IMR-90 (cell line): ENCODE measurements around the gene MRPL17. TPM values are rescaled to one million over a fixed set of nuclear protein-coding genes. Genes with fewer than 3 reads are reported as not detected.

ENCODE experiments used
- ATAC-seq: fragments of 200-7000 bp; cut with Tn5 transposase; 2 replicates; pipeline ENCODE4 v1.9.1; 2020; ENCODE audit warnings: low read depth, mild to moderate bottlenecking, moderate library complexity
- Bru-seq: library from RNA; stranded (reverse); fragments of 400-500 nt; gene quantifications from one replicate; lab custom pipeline; 2021; lab: Mats Ljungman, UMichigan
- BruChase-seq, 2 experiments: library from RNA; stranded (reverse); fragments of 400-500 nt; gene quantifications; one replicate each; lab custom pipeline; 2021; lab: Mats Ljungman, UMichigan
- BruUV-seq: library from RNA; stranded (reverse); fragments of 400-500 nt; replicated peaks from 2 replicates; lab custom pipeline; 2021; lab: Mats Ljungman, UMichigan
- CTCF ChIA-PET: fragments of 300-600 bp; formaldehyde crosslinking; extraction: SDS; loops from one replicate; lab custom pipeline; 2021; ENCODE audit warnings: antibody characterized with exemption; lab: Yijun Ruan, JAX
- POLR2A ChIA-PET: fragments of 300-600 bp; sonication (Branson Sonifier 250); formaldehyde crosslinking; loops from one replicate; lab custom pipeline; 2022; ENCODE audit warnings: antibody characterized with exemption; ENCODE audit not compliant: unreplicated experiment; lab: Charles Lee
- DNase-seq: peaks from one replicate; pipeline ENCODE4 v3.0.0; 2013
- H2AFZ ChIP-seq: replicated peaks from 2 replicates; pipeline ENCODE3; 2013; ENCODE audit warnings: low read length, mild to moderate bottlenecking; ENCODE audit not compliant: poor library complexity
- H2AK5ac ChIP-seq: 2 replicates; pipeline ENCODE4 v1.6.1; 2013; ENCODE audit warnings: low read depth, low read length, inconsistent platforms
- H2AK9ac ChIP-seq: replicated peaks from 2 replicates; pipeline ENCODE3; 2013; ENCODE audit warnings: mild to moderate bottlenecking, low read depth, low read length, moderate library complexity; ENCODE audit not compliant: poor library complexity
- H2BK120ac ChIP-seq: 2 replicates; pipeline ENCODE4 v1.6.1; 2013; ENCODE audit warnings: low read depth, low read length, inconsistent platforms
- H2BK15ac ChIP-seq: 3 replicates; pipeline ENCODE4 v1.6.1; 2013; ENCODE audit warnings: low read depth, low read length, inconsistent platforms
- H2BK20ac ChIP-seq: 2 replicates; pipeline ENCODE4 v1.6.1; 2013; ENCODE audit warnings: low read depth, mild to moderate bottlenecking, inconsistent platforms, low read length, moderate library complexity
- H2BK5ac ChIP-seq: 2 replicates; pipeline ENCODE4 v1.6.1; 2013; ENCODE audit warnings: mild to moderate bottlenecking, low read depth, low read length, inconsistent platforms; ENCODE audit not compliant: poor library complexity, severe bottlenecking
- H3K14ac ChIP-seq: replicated peaks from 2 replicates; pipeline ENCODE4 v1.6.1; 2013; ENCODE audit warnings: low read depth, low read length, inconsistent platforms
- H3K18ac ChIP-seq: 2 replicates; pipeline ENCODE4 v1.6.1; 2013; ENCODE audit warnings: low read depth, low read length, control low read depth
- H3K23ac ChIP-seq: 2 replicates; pipeline ENCODE4 v1.6.1; 2013; ENCODE audit warnings: low read depth, low read length, inconsistent platforms
- H3K27ac ChIP-seq: 2 replicates; pipeline ENCODE4 v1.5.1; 2013; ENCODE audit warnings: mild to moderate bottlenecking, control low read depth, low read length; ENCODE audit not compliant: insufficient read depth
- H3K27me3 ChIP-seq: 2 replicates; pipeline ENCODE4 v1.6.1; 2013; ENCODE audit warnings: low read length; ENCODE audit not compliant: control insufficient read depth, insufficient read depth
- H3K36me3 ChIP-seq: 2 replicates; pipeline ENCODE4 v1.6.1; 2013; ENCODE audit warnings: low read length, mixed read lengths; ENCODE audit not compliant: control insufficient read depth, insufficient read depth
- H3K4ac ChIP-seq: 2 replicates; pipeline ENCODE4 v1.6.1; 2013; ENCODE audit warnings: low read depth, low read length, inconsistent platforms
- H3K4me1 ChIP-seq: 2 replicates; pipeline ENCODE4 v1.6.1; 2013; ENCODE audit warnings: low read length, mixed read lengths; ENCODE audit not compliant: control insufficient read depth, insufficient read depth
- H3K4me2 ChIP-seq: 2 replicates; pipeline ENCODE4 v1.6.1; 2013; ENCODE audit warnings: low read depth, mild to moderate bottlenecking, control low read depth, low read length, moderate library complexity
- H3K4me3 ChIP-seq: 2 replicates; pipeline ENCODE4 v1.5.1; 2013; ENCODE audit warnings: low read depth, mild to moderate bottlenecking, control low read depth, low read length, moderate library complexity; ENCODE audit not compliant: insufficient read depth
- H3K56ac ChIP-seq: 2 replicates; pipeline ENCODE4 v1.6.1; 2013; ENCODE audit warnings: low read length, inconsistent platforms; ENCODE audit not compliant: insufficient read depth; ENCODE audit errors: extremely low read depth
- H3K79me1 ChIP-seq, 2 experiments: 2 replicates each; pipeline ENCODE4 v1.6.1; 2013; ENCODE audit warnings: low read length in 2 of 2, inconsistent platforms in 1 of 2, low read depth in 1 of 2
- H3K9ac ChIP-seq: 2 replicates; pipeline ENCODE4 v1.6.1; 2013; ENCODE audit warnings: low read depth, low read length, control low read depth
- H3K9me1 ChIP-seq: 2 replicates; pipeline ENCODE4 v1.6.1; 2013; ENCODE audit warnings: low read length, inconsistent platforms; ENCODE audit not compliant: insufficient read depth
- H3K9me3 ChIP-seq: 2 replicates; pipeline ENCODE4 v1.6.1; 2013; ENCODE audit warnings: low read length; ENCODE audit not compliant: control insufficient read depth, insufficient read depth
- H4K20me1 ChIP-seq: 2 replicates; pipeline ENCODE4 v1.6.1; 2013; ENCODE audit warnings: low read length, inconsistent platforms; ENCODE audit not compliant: insufficient read depth
- H4K5ac ChIP-seq: 2 replicates; pipeline ENCODE4 v1.6.1; 2013; ENCODE audit warnings: mild to moderate bottlenecking, low read depth, low read length, control low read depth
- H4K8ac ChIP-seq, 2 experiments: 2 replicates each; pipeline ENCODE4 v1.6.1; 2013; ENCODE audit warnings: low read depth in 2 of 2, low read length in 2 of 2, control low read depth in 1 of 2, inconsistent platforms in 1 of 2
- H4K91ac ChIP-seq: 2 replicates; pipeline ENCODE4 v1.6.1; 2013; ENCODE audit warnings: low read depth, low read length, inconsistent platforms; ENCODE audit not compliant: insufficient read depth
- BHLHE40 ChIP-seq: fragments of 150-350 bp; IDR thresholded peaks from 2 replicates; pipeline ENCODE4 v1.6.1; 2016; ENCODE audit warnings: mild to moderate bottlenecking, low read depth, low read length
- CHD1 ChIP-seq: IDR thresholded peaks from 2 replicates; pipeline ENCODE4 v1.6.1; 2012; ENCODE audit warnings: low read depth, low read length, improper control_type of control experiment
- ELK1 ChIP-seq: fragments of 150-350 bp; IDR thresholded peaks from 2 replicates; pipeline ENCODE4 v1.6.1; 2016; ENCODE audit warnings: low read depth, mild to moderate bottlenecking, low read length, moderate library complexity, borderline replicate concordance
- FOS ChIP-seq: fragments of 150-350 bp; IDR thresholded peaks from 2 replicates; pipeline ENCODE4 v1.6.1; 2016; ENCODE audit warnings: low read depth, low read length
- MAFK ChIP-seq: IDR thresholded peaks from 2 replicates; pipeline ENCODE4 v1.6.1; 2012; ENCODE audit warnings: low read depth, low read length, improper control_type of control experiment
- MAZ ChIP-seq: IDR thresholded peaks from 2 replicates; pipeline ENCODE4 v1.6.1; 2012; ENCODE audit warnings: low read depth, mild to moderate bottlenecking, low read length, improper control_type of control experiment, moderate library complexity, borderline replicate concordance
- MXI1 ChIP-seq: IDR thresholded peaks from 2 replicates; pipeline ENCODE4 v1.6.1; 2012; ENCODE audit warnings: low read depth, mild to moderate bottlenecking, low read length, moderate library complexity, borderline replicate concordance
- POLR2A ChIP-seq: IDR thresholded peaks from 2 replicates; pipeline ENCODE4 v1.6.1; 2012; ENCODE audit warnings: mild to moderate bottlenecking, low read depth, low read length
- RFX5 ChIP-seq: IDR thresholded peaks from 2 replicates; pipeline ENCODE4 v1.8.0; 2012; ENCODE audit warnings: low read depth, mild to moderate bottlenecking, low read length, moderate library complexity
- USF2 ChIP-seq: fragments of 150-350 bp; IDR thresholded peaks from 2 replicates; pipeline ENCODE4 v1.6.1; 2017; ENCODE audit warnings: mild to moderate bottlenecking, antibody characterized with exemption, low read length, low read depth
- WGBS, 2 experiments: methylation state at CpG; one replicate each; pipeline versions ENCODE4 v1.1.5 to v1.1.7; 2013; ENCODE audit warnings: missing lambda C conversion rate in 2 of 2; ENCODE audit not compliant: insufficient read length in 1 of 2; ENCODE audit errors: extremely low coverage in 2 of 2; 5-methylcytosine and 5-hydroxymethylcytosine counted together
- dilution Hi-C: fragments of 300-500 bp; cut with HindIII; formaldehyde crosslinking; loops from one replicate; pipeline ENCODE4 v1.14.3; 2018; ENCODE audit warnings: low sequenced_read_pairs; ENCODE audit not compliant: unreplicated experiment
- in situ Hi-C: fragments of 300-500 bp; cut with MboI; formaldehyde crosslinking; loops from 3 replicates; pipeline ENCODE4 v1.14.3; 2019; ENCODE audit warnings: low sequenced_read_pairs, inconsistent platforms, mixed read lengths
- intact Hi-C: fragments of 100-400 bp; cut with micrococcal nuclease; formaldehyde crosslinking; loops from 2 replicates; pipeline ENCODE4 v1.10.0; 2022
- long read RNA-seq: library from polyadenylated mRNA; unstranded; transcript quantifications from one replicate; pipeline ENCODE4 v2.0.0, GENCODE V29; 2021; ENCODE audit not compliant: unreplicated experiment
- polyA plus RNA-seq, 3 experiments: library from polyadenylated mRNA; depleted of rRNA; stranded (reverse); fragments of >200 nt; gene quantifications; 2 replicates each; pipeline ENCODE4 v1.2.3, GENCODE V29; 2012; ENCODE audit warnings: low replicate concordance in 1 of 3
- total RNA-seq: library from RNA; depleted of rRNA; stranded (reverse); fragments of >200 nt; gene quantifications from 2 replicates; pipeline ENCODE4 v1.2.3, GENCODE V29; 2012; rRNA removed

Gene MRPL17
- 65.8 and 70.3 TPM in 2 replicates for total RNA-seq
- 85.2 and 97.5 TPM in 2 replicates for polyA plus RNA-seq (2012; rRNA removed)
- polyA plus RNA-seq (2012; cell fraction: cytosol; rRNA removed): 62.0 and 80.4 TPM in 2 replicates
- 19.4 and 28.9 TPM in 2 replicates for polyA plus RNA-seq (2012; cell fraction: nucleus; rRNA removed; ENCODE audit: low replicate concordance)
- Bru-seq, nascent RNA: percentile 80 among the genes with signal in this experiment
- BruChase-seq, experiment 1, labeled RNA remaining after a 6-hour chase: percentile 76 among the genes with signal in this experiment
- BruChase-seq, experiment 2, labeled RNA remaining after a 2-hour chase: percentile 88 among the genes with signal in this experiment
- long read RNA-seq, transcript MRPL17-202 (2 exons, 1,002 nt): minor isoform, 6 of 44 reads
- long read RNA-seq, transcript MRPL17-201 (3 exons, 1,969 nt): major isoform, 38 of 44 reads
- long read RNA-seq, partial matches to known transcripts: 0 of 44 reads
- long read RNA-seq, other reads (novel, unspliced or antisense): 0 of 44 reads

- Histone ChIP-seq H3K36me3 (peaks cover 9% of the 10 kb centered on the region), H2AFZ (peak within 1 kb of the TSS; percentile 97), H4K20me1 (peaks cover 7% of the 10 kb centered on the region; the same call in 1 of the 2 replicates), H3K4me2 (peak within 1 kb of the TSS; percentile 97), H3K27ac (peak within 1 kb of the TSS; percentile 86), H3K4me1 (peaks cover 5% of the 10 kb centered on the region), H3K14ac (peak within 1 kb of the TSS; percentile 99), H4K5ac (peak within 1 kb of the TSS; percentile 96), H2BK15ac (peak within 1 kb of the TSS; percentile 74; the same call in 1 of the 3 replicates), H3K18ac (peak within 1 kb of the TSS; percentile 78), H2BK5ac (peak within 1 kb of the TSS; percentile 90), H3K79me1 (peaks cover 13 to 27% of the 10 kb centered on the region in 2 experiments), H2BK20ac (peak within 1 kb of the TSS; percentile 72; the same call in 1 of the 2 replicates), H2AK5ac (peak within 1 kb of the TSS; percentile 90), H4K91ac (peak within 1 kb of the TSS; percentile 92), H2BK120ac (peak within 1 kb of the TSS; percentile 86), H3K4ac (peak within 1 kb of the TSS; percentile 95), H3K9me3 (no peaks in the 10 kb centered on the region), H3K56ac (peak within 1 kb of the TSS; percentile 95), H3K9me1 (peaks cover 6% of the 10 kb centered on the region), H2AK9ac (peak within 1 kb of the TSS; percentile 99), H3K9ac (peak within 1 kb of the TSS; percentile 90), H3K4me3 (peak within 1 kb of the TSS; percentile 77), H3K27me3 (no peaks in the 10 kb centered on the region), H4K8ac (peak within 1 kb of the TSS; percentile 80 to 100), H3K23ac (peak within 1 kb of the TSS; percentile 92)
- intact Hi-C loops (loop anchor here (1.0 to 5.0 kb wide), 6 partner anchors 65 to 306 kb away; partner anchors contain the start of genes ARFIP2, ILK, RRP8 and TAF10), in situ Hi-C loops (loop anchor here (5.0 to 10.0 kb wide), 2 partner anchors 66 to 298 kb away; partner anchors contain the start of gene TPP1), dilution Hi-C loops (no loop called here)
- BruUV-seq: no TSS peak
- WGBS, 2 experiments: 1% methylated on average over 40 of the region's 70 CpGs; no CpG with 5 or more reads in 1 of the 2 experiments
- POLR2A ChIA-PET: interaction anchor here (1.0 to 1.5 kb wide), 3 partner anchors 65 to 79 kb away, joined by 3 to 5 read pairs (median 4); no protein-coding TSS in a partner anchor
- DNase-seq (peak; percentile 98), ATAC-seq (peak; percentile 96)
- CTCF ChIA-PET: interaction anchor here (0.5 to 2.7 kb wide), 19 partner anchors 9 to 1958 kb away, joined by 3 to 17 read pairs (median 3); partner anchors contain the start of genes ILK and TPP1
- peak; percentile 72; the same call in 1 of the 2 replicates for TF ChIP-seq POLR2A
- no peak for TF ChIP-seq BHLHE40
- no peak for TF ChIP-seq CHD1
- peak; percentile 18; the same call in 1 of the 2 replicates for TF ChIP-seq USF2
- TF ChIP-seq ELK1: 0 out of 2 replicates have a peak, but pooled peaks have one; percentile 36
- peak; percentile 42; the same call in 1 of the 2 replicates for TF ChIP-seq FOS
- peak; percentile 38; the same call in 1 of the 2 replicates for TF ChIP-seq MAFK
- TF ChIP-seq MXI1: peak; percentile 95
- TF ChIP-seq MAZ: peak; percentile 62; the same call in 1 of the 2 replicates
- TF ChIP-seq RFX5: 0 out of 2 replicates have a peak, but pooled peaks have one; percentile 50
Observed at GRCh38 chr11:6682936-6683861, at the start of gene MRPL17. MRPL17 (minus strand) TSS chr11:6683340; CDS start chr11:6683296, 44 bp downstream.
